GM10266 (cell line): ENCODE data around the gene GDNF.

Experiments used
- DNase-seq: peaks from one replicate; pipeline ENCODE4 v3.0.0; 2012; ENCODE audit errors: extremely low spot score
- CTCF ChIP-seq: IDR thresholded peaks from 2 replicates; pipeline ENCODE4 v1.5.1; 2012; ENCODE audit warnings: mild to moderate bottlenecking, low read depth; ENCODE audit not compliant: control insufficient read depth, insufficient read depth; ENCODE audit errors: missing control alignments

GDNF gene

GRCh38 chr5:37815913-37816312, 23.9 kb downstream of the GDNF start:
- DNase-seq: no peak
- TF ChIP-seq CTCF: no peak

- TF ChIP-seq CTCF: no peak
- DNase-seq: no peak
These were observed 25.1 kb downstream of the GDNF start for GRCh38 chr5:37814699-37815098.

- no peak for DNase-seq
- TF ChIP-seq CTCF: no peak
These were observed 27.5 kb downstream of the GDNF start for GRCh38 chr5:37812365-37812764.

- TF ChIP-seq CTCF: no peak
- no peak for DNase-seq
These were observed 28.0 kb downstream of the GDNF start for GRCh38 chr5:37811866-37812265.

GRCh38 chr5:37810311-37810710, 29.5 kb downstream of the GDNF start:
- no peak for TF ChIP-seq CTCF
- no peak for DNase-seq

GRCh38 chr5:37808945-37809344, 30.9 kb downstream of the GDNF start:
- no peak for DNase-seq
- no peak for TF ChIP-seq CTCF

- TF ChIP-seq CTCF: no peak
- no peak for DNase-seq
These were observed 32.1 kb downstream of the GDNF start for GRCh38 chr5:37807621-37808301.
